GM23338 (cell line): Measurements from ENCODE around the gene IER5. TPM values are rescaled to one million over a fixed set of nuclear protein-coding genes. Genes with fewer than 3 reads are reported as not detected.

Experiments used
- ATAC-seq: fragments of 200-7000 bp; cut with Tn5 transposase; 3 replicates; pipeline ENCODE4 v1.9.1; 2020
- DNase-seq: peaks from one replicate; pipeline ENCODE4 v3.0.0-alpha.2; 2015; ENCODE audit warnings: low spot score
- H2AFZ ChIP-seq: fragments of 200-600 bp; sonication (generic); 2 replicates; pipeline ENCODE4 v1.8.0; 2016; ENCODE audit warnings: antibody characterized with exemption, mild to moderate bottlenecking, moderate library complexity
- H3F3A ChIP-seq: fragments of 200-600 bp; sonication (generic); replicated peaks from 2 replicates; pipeline ENCODE4 v1.8.0; 2017; ENCODE audit warnings: antibody characterized with exemption, mixed run types, low read depth
- H3K27ac ChIP-seq: fragments of 200-600 bp; sonication (generic); 2 replicates; pipeline ENCODE4 v1.6.1; 2016; ENCODE audit warnings: low read depth
- H3K27me3 ChIP-seq: fragments of 200-600 bp; sonication (generic); 2 replicates; pipeline ENCODE4 v1.8.0; 2016; ENCODE audit warnings: mild to moderate bottlenecking, mixed run types, moderate library complexity; ENCODE audit not compliant: insufficient read depth
- H3K36me3 ChIP-seq: fragments of 200-600 bp; sonication (generic); 2 replicates; pipeline ENCODE4 v1.8.0; 2016; ENCODE audit warnings: mild to moderate bottlenecking; ENCODE audit not compliant: insufficient read depth
- H3K4me1 ChIP-seq: fragments of 200-600 bp; sonication (generic); 2 replicates; pipeline ENCODE4 v1.8.0; 2016; ENCODE audit warnings: mild to moderate bottlenecking, moderate library complexity; ENCODE audit not compliant: insufficient read depth
- H3K4me2 ChIP-seq: fragments of 200-600 bp; sonication (generic); 2 replicates; pipeline ENCODE4 v1.7.1; 2017; ENCODE audit warnings: mixed run types
- H3K4me3 ChIP-seq: fragments of 200-600 bp; sonication (generic); 2 replicates; pipeline ENCODE4 v1.6.1; 2016; ENCODE audit warnings: mixed run types
- H3K79me2 ChIP-seq: fragments of 200-600 bp; sonication (generic); replicated peaks from 2 replicates; pipeline ENCODE4 v1.8.0; 2017; ENCODE audit warnings: mild to moderate bottlenecking; ENCODE audit not compliant: insufficient read depth
- H3K9me2 ChIP-seq: fragments of 200-600 bp; sonication (generic); 2 replicates; pipeline ENCODE4 v1.8.0; 2017; ENCODE audit not compliant: insufficient read depth
- H4K20me1 ChIP-seq: fragments of 200-600 bp; sonication (generic); replicated peaks from 2 replicates; pipeline ENCODE4 v1.8.0; 2017; ENCODE audit warnings: mild to moderate bottlenecking; ENCODE audit not compliant: insufficient read depth
- H3K27ac Mint-ChIP-seq: 2 replicates; pipeline ENCODE4 v1.8.0; 2020; ENCODE audit warnings: inconsistent platforms, mild to moderate bottlenecking, moderate library complexity, mixed read lengths
- H3K27me3 Mint-ChIP-seq: 3 replicates; pipeline ENCODE4 v1.8.0; 2022; ENCODE audit warnings: low read depth, mild to moderate bottlenecking, moderate library complexity, mixed read lengths, inconsistent platforms; ENCODE audit not compliant: insufficient read depth, poor library complexity
- H3K36me3 Mint-ChIP-seq: 3 replicates; pipeline ENCODE4 v1.8.0; 2021; ENCODE audit warnings: low read depth, mild to moderate bottlenecking, inconsistent platforms, moderate library complexity, mixed read lengths
- H3K4me1 Mint-ChIP-seq: 3 replicates; pipeline ENCODE4 v1.8.0; 2020; ENCODE audit warnings: mild to moderate bottlenecking, inconsistent platforms, mixed read lengths
- H3K4me3 Mint-ChIP-seq: 3 replicates; pipeline ENCODE4 v1.8.0; 2021; ENCODE audit warnings: moderate library complexity, mild to moderate bottlenecking, inconsistent platforms, mixed read lengths
- H3K9me3 Mint-ChIP-seq: 3 replicates; pipeline ENCODE4 v1.8.0; 2020; ENCODE audit warnings: moderate library complexity, mild to moderate bottlenecking, inconsistent platforms, mixed read lengths
- CREB1 ChIP-seq: fragments of 250-450 bp; sonication (Bioruptor Pico); IDR thresholded peaks from 2 replicates; pipeline ENCODE4 v1.5.0; 2020; ENCODE audit warnings: low read depth, mild to moderate bottlenecking, moderate library complexity
- EZH2 ChIP-seq: fragments of 200-600 bp; sonication (generic); IDR thresholded peaks from one replicate; pipeline ENCODE4 v1.8.0; 2017; ENCODE audit warnings: antibody characterized with exemption, mild to moderate bottlenecking, low read depth; ENCODE audit not compliant: unreplicated experiment
- EZH2phosphoT487 ChIP-seq: fragments of 200-600 bp; sonication (generic); IDR thresholded peaks from one replicate; pipeline ENCODE4 v1.8.1; 2018; ENCODE audit warnings: antibody characterized with exemption; ENCODE audit not compliant: unreplicated experiment
- JUNB ChIP-seq: IDR thresholded peaks from one replicate; pipeline ENCODE4 v1.6.1; 2016; ENCODE audit warnings: antibody characterized with exemption; ENCODE audit not compliant: unreplicated experiment
- NANOG ChIP-seq: IDR thresholded peaks from 2 replicates; pipeline ENCODE4 v1.6.1; 2016; ENCODE audit warnings: antibody characterized with exemption, borderline replicate concordance
- POLR2AphosphoS5 ChIP-seq: IDR thresholded peaks from 2 replicates; pipeline ENCODE4 v1.6.1; 2016; ENCODE audit warnings: antibody characterized with exemption, low read depth
- REST ChIP-seq: IDR thresholded peaks from one replicate; pipeline ENCODE4 v1.6.1; 2018; ENCODE audit warnings: antibody characterized with exemption; ENCODE audit not compliant: unreplicated experiment
- STAT1 ChIP-seq: IDR thresholded peaks from one replicate; pipeline ENCODE4 v1.6.1; 2016; ENCODE audit warnings: antibody characterized with exemption; ENCODE audit not compliant: unreplicated experiment
- ZNF114 ChIP-seq: fragments of 250-450 bp; sonication (Bioruptor Pico); IDR thresholded peaks from 2 replicates; pipeline ENCODE4 v1.5.0; 2020; ENCODE audit warnings: mild to moderate bottlenecking, moderate library complexity
- ZNF331 ChIP-seq: fragments of 250-450 bp; sonication (Bioruptor Pico); IDR thresholded peaks from 2 replicates; pipeline ENCODE4 v1.5.0; 2020; ENCODE audit warnings: low read depth, mild to moderate bottlenecking, moderate library complexity
- polyA plus RNA-seq: library from polyadenylated mRNA; unstranded; fragments of >200 nt; fragmentation: Nextera tagmentation; extraction: Ambion mirVana; gene quantifications from 2 replicates; pipeline ENCODE4 v1.2.1, GENCODE V29; 2016
- total RNA-seq: library from RNA; depleted of rRNA; stranded (reverse); fragments of >200 nt; shearing (Covaris generic); gene quantifications from 2 replicates; pipeline ENCODE4 v1.2.3, GENCODE V29; 2014
- TF ChIP-seq, protein P1 (sequence below), 2 experiments: fragments of 200-600 bp in 1 of 2; sonication (generic) in 1 of 2; conservative IDR thresholded peaks; 2 replicates each; pipeline versions ENCODE4 v1.5.1 to v1.6.1; 2016 to 2017; ENCODE audit warnings: antibody characterized with exemption in 2 of 2, low read depth in 2 of 2, mild to moderate bottlenecking in 2 of 2, moderate library complexity in 1 of 2
- TF ChIP-seq, protein P2 (sequence below): fragments of 250-450 bp; sonication (Bioruptor Pico); IDR thresholded peaks from 2 replicates; pipeline ENCODE4 v1.5.0; 2020; ENCODE audit warnings: mild to moderate bottlenecking, moderate library complexity
- TF ChIP-seq, protein P3 (sequence below): IDR thresholded peaks from 2 replicates; pipeline ENCODE4 v1.6.1; 2016; ENCODE audit warnings: antibody characterized with exemption

IER5 gene
- total and polyA plus RNA-seq, 2 experiments from 2014 or later: 3.8 to 9.5 TPM

GRCh38 chr1:181115368-181115684 lies 26.8 kb downstream of the IER5 start:
- H3K27me3 Mint-ChIP-seq: peaks cover 17% of the 10 kb centered on the region
- Histone ChIP-seq H3K4me1 (0 out of 2 replicates have a peak, but pooled peaks cover 6% of the 10 kb centered on the region), H3F3A (no peaks in the 10 kb centered on the region), H3K4me2 (no peak overlapping the region), H3K27me3 (0 out of 2 replicates have a peak, but pooled peaks cover 5% of the 10 kb centered on the region), H2AFZ (no peak overlapping the region), H4K20me1 (no peaks in the 10 kb centered on the region), H3K79me2 (no peaks in the 10 kb centered on the region), H3K9me2 (no peaks in the 10 kb centered on the region), H3K27ac (no peak overlapping the region), H3K36me3 (no peaks in the 10 kb centered on the region), H3K4me3 (no peak overlapping the region)
- DNase-seq: no peak
- no peak for ATAC-seq
- peaks cover 29% of the 10 kb centered on the region for H3K4me1 Mint-ChIP-seq
- TF ChIP-seq ZNF114 (CRISPR knock-in tag) (no peak), EZH2 (no peak), POLR2AphosphoS5 (no peak), REST (no peak), NANOG (no peak), ZNF331 (no peak), EZH2phosphoT487 (no peak), CREB1 (CRISPR knock-in tag) (no peak), JUNB (no peak), STAT1 (no peak)
- TF ChIP-seq, protein P1, sequence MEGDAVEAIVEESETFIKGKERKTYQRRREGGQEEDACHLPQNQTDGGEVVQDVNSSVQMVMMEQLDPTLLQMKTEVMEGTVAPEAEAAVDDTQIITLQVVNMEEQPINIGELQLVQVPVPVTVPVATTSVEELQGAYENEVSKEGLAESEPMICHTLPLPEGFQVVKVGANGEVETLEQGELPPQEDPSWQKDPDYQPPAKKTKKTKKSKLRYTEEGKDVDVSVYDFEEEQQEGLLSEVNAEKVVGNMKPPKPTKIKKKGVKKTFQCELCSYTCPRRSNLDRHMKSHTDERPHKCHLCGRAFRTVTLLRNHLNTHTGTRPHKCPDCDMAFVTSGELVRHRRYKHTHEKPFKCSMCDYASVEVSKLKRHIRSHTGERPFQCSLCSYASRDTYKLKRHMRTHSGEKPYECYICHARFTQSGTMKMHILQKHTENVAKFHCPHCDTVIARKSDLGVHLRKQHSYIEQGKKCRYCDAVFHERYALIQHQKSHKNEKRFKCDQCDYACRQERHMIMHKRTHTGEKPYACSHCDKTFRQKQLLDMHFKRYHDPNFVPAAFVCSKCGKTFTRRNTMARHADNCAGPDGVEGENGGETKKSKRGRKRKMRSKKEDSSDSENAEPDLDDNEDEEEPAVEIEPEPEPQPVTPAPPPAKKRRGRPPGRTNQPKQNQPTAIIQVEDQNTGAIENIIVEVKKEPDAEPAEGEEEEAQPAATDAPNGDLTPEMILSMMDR (conservative IDR thresholded peaks at IDR 0.05; ENCODE audit: low read depth in 2 of 2): no peak
- TF ChIP-seq, protein P2, sequence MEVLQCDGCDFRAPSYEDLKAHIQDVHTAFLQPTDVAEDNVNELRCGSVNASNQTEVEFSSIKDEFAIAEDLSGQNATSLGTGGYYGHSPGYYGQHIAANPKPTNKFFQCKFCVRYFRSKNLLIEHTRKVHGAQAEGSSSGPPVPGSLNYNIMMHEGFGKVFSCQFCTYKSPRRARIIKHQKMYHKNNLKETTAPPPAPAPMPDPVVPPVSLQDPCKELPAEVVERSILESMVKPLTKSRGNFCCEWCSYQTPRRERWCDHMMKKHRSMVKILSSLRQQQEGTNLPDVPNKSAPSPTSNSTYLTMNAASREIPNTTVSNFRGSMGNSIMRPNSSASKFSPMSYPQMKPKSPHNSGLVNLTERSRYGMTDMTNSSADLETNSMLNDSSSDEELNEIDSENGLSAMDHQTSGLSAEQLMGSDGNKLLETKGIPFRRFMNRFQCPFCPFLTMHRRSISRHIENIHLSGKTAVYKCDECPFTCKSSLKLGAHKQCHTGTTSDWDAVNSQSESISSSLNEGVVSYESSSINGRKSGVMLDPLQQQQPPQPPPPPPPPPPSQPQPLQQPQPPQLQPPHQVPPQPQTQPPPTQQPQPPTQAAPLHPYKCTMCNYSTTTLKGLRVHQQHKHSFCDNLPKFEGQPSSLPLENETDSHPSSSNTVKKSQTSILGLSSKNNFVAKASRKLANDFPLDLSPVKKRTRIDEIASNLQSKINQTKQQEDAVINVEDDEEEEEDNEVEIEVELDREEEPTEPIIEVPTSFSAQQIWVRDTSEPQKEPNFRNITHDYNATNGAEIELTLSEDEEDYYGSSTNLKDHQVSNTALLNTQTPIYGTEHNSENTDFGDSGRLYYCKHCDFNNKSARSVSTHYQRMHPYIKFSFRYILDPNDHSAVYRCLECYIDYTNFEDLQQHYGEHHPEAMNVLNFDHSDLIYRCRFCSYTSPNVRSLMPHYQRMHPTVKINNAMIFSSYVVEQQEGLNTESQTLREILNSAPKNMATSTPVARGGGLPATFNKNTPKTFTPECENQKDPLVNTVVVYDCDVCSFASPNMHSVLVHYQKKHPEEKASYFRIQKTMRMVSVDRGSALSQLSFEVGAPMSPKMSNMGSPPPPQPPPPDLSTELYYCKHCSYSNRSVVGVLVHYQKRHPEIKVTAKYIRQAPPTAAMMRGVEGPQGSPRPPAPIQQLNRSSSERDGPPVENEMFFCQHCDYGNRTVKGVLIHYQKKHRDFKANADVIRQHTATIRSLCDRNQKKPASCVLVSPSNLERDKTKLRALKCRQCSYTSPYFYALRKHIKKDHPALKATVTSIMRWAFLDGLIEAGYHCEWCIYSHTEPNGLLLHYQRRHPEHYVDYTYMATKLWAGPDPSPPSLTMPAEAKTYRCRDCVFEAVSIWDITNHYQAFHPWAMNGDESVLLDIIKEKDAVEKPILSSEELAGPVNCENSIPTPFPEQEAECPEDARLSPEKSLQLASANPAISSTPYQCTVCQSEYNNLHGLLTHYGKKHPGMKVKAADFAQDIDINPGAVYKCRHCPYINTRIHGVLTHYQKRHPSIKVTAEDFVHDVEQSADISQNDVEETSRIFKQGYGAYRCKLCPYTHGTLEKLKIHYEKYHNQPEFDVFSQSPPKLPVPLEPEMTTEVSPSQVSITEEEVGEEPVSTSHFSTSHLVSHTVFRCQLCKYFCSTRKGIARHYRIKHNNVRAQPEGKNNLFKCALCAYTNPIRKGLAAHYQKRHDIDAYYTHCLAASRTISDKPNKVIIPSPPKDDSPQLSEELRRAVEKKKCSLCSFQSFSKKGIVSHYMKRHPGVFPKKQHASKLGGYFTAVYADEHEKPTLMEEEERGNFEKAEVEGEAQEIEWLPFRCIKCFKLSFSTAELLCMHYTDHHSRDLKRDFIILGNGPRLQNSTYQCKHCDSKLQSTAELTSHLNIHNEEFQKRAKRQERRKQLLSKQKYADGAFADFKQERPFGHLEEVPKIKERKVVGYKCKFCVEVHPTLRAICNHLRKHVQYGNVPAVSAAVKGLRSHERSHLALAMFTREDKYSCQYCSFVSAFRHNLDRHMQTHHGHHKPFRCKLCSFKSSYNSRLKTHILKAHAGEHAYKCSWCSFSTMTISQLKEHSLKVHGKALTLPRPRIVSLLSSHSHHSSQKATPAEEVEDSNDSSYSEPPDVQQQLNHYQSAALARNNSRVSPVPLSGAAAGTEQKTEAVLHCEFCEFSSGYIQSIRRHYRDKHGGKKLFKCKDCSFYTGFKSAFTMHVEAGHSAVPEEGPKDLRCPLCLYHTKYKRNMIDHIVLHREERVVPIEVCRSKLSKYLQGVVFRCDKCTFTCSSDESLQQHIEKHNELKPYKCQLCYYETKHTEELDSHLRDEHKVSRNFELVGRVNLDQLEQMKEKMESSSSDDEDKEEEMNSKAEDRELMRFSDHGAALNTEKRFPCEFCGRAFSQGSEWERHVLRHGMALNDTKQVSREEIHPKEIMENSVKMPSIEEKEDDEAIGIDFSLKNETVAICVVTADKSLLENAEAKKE (CRISPR knock-in tag): no peak
- TF ChIP-seq, protein P3, sequence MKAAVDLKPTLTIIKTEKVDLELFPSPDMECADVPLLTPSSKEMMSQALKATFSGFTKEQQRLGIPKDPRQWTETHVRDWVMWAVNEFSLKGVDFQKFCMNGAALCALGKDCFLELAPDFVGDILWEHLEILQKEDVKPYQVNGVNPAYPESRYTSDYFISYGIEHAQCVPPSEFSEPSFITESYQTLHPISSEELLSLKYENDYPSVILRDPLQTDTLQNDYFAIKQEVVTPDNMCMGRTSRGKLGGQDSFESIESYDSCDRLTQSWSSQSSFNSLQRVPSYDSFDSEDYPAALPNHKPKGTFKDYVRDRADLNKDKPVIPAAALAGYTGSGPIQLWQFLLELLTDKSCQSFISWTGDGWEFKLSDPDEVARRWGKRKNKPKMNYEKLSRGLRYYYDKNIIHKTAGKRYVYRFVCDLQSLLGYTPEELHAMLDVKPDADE: no peak
- no peaks in the 10 kb centered on the region for H3K9me3 Mint-ChIP-seq
- no peak overlapping the region for H3K4me3 Mint-ChIP-seq
- H3K27ac Mint-ChIP-seq: no peak overlapping the region
- H3K36me3 Mint-ChIP-seq: no peaks in the 10 kb centered on the region
